ENCODE measurements around the gene AKAP8.

Gene AKAP8

GRCh38 chr19:15393963-15394362 is 14.4 kb upstream of the AKAP8 start:
- H3K4me3 ChIP-seq (ENCODE audit: low read depth in 1 of 2, low read length in 2 of 2), result no peak overlapping the region
- no peaks in the 10 kb centered on the region for H3K9me3 ChIP-seq (ENCODE audit: low read length)
- H3K27me3 ChIP-seq (ENCODE audit: control insufficient read depth in 1 of 2, insufficient read depth in 2 of 2, low read length in 2 of 2), result no peaks in the 10 kb centered on the region
- no peaks in the 10 kb centered on the region for H3K4me1 ChIP-seq (ENCODE audit: insufficient read depth, low read length)
- no peak overlapping the region for H3K27ac ChIP-seq (ENCODE audit: low read depth, low read length)
- no peak overlapping the region for H3K9ac ChIP-seq (ENCODE audit: low read length)
- H3K36me3 ChIP-seq (ENCODE audit: insufficient read depth, low read length), result peaks cover 32% of the 10 kb centered on the region

GRCh38 chr19:15390814-15391213 is 11.2 kb upstream of the AKAP8 start:
- Histone ChIP-seq H3K9me3 (ENCODE audit: low read length) (no peaks in the 10 kb centered on the region), H3K27ac (ENCODE audit: low read depth, low read length) (no peak overlapping the region), H3K9ac (ENCODE audit: low read length) (no peak overlapping the region), H3K36me3 (ENCODE audit: insufficient read depth, low read length) (peaks cover 18% of the 10 kb centered on the region), H3K4me1 (ENCODE audit: insufficient read depth, low read length) (no peaks in the 10 kb centered on the region), H3K4me3 (ENCODE audit: low read depth in 1 of 2, low read length in 2 of 2) (no peak overlapping the region), H3K27me3 (ENCODE audit: control insufficient read depth in 1 of 2, insufficient read depth in 2 of 2, low read length in 2 of 2) (no peaks in the 10 kb centered on the region)

GRCh38 chr19:15381864-15382263 is 2.3 kb upstream of the AKAP8 start:
- peaks cover 21% of the 10 kb centered on the region for H3K4me1 ChIP-seq (ENCODE audit: insufficient read depth, low read length)
- no peaks in the 10 kb centered on the region for H3K27me3 ChIP-seq (ENCODE audit: control insufficient read depth in 1 of 2, insufficient read depth in 2 of 2, low read length in 2 of 2)
- peaks cover 8% of the 10 kb centered on the region for H3K36me3 ChIP-seq (ENCODE audit: insufficient read depth, low read length)
- no peaks in the 10 kb centered on the region for H3K9me3 ChIP-seq (ENCODE audit: low read length)
- H3K9ac ChIP-seq (ENCODE audit: low read length), result no peak overlapping the region
- H3K4me3 ChIP-seq (ENCODE audit: low read depth in 1 of 2, low read length in 2 of 2), result no peak overlapping the region
- H3K27ac ChIP-seq (ENCODE audit: low read depth, low read length), result no peak overlapping the region

DNA sequence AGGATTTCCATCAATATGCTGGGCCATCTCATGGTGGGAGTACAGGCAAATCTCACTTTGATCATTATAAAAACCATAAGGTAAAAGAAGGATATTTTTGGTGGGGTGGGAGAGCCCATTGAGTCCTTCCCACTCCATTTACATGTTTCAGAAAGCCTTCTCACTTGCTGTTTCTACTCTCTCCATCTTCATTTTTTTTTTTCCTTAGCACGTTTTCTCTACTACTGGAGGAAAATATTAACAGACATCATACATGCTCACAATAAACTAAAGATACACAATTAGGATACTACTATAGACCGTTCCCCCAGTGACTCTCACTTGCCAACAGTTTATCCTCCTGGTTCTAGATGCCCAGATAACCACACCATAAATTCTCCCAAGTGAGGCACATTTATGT is 1.8 kb upstream of the AKAP8 start:
- Histone ChIP-seq H3K9ac (ENCODE audit: low read length) (no peak overlapping the region), H3K4me3 (ENCODE audit: low read depth in 1 of 2, low read length in 2 of 2) (no peak overlapping the region), H3K27me3 (ENCODE audit: control insufficient read depth in 1 of 2, insufficient read depth in 2 of 2, low read length in 2 of 2) (no peaks in the 10 kb centered on the region), H3K27ac (ENCODE audit: low read depth, low read length) (no peak overlapping the region), H3K36me3 (ENCODE audit: insufficient read depth, low read length) (peaks cover 3% of the 10 kb centered on the region), H3K9me3 (ENCODE audit: low read length) (no peaks in the 10 kb centered on the region), H3K4me1 (ENCODE audit: insufficient read depth, low read length) (peaks cover 26% of the 10 kb centered on the region)

- H3K27ac ChIP-seq (ENCODE audit: low read depth, low read length), result peak overlapping the region; percentile 97
- H3K4me1 ChIP-seq (ENCODE audit: insufficient read depth, low read length), result peaks cover 27% of the 10 kb centered on the region
- H3K9ac ChIP-seq (ENCODE audit: low read length), result no peak overlapping the region
- H3K9me3 ChIP-seq (ENCODE audit: low read length), result no peaks in the 10 kb centered on the region
- H3K36me3 ChIP-seq (ENCODE audit: insufficient read depth, low read length), result no peaks in the 10 kb centered on the region
- H3K4me3 ChIP-seq (ENCODE audit: low read depth in 1 of 2, low read length in 2 of 2), result peak overlapping the region; percentile 62 to 85
- H3K27me3 ChIP-seq (ENCODE audit: control insufficient read depth in 1 of 2, insufficient read depth in 2 of 2, low read length in 2 of 2), result no peaks in the 10 kb centered on the region
These were observed 536 bp upstream of the AKAP8 start for GRCh38 chr19:15379999-15380647.

DNA sequence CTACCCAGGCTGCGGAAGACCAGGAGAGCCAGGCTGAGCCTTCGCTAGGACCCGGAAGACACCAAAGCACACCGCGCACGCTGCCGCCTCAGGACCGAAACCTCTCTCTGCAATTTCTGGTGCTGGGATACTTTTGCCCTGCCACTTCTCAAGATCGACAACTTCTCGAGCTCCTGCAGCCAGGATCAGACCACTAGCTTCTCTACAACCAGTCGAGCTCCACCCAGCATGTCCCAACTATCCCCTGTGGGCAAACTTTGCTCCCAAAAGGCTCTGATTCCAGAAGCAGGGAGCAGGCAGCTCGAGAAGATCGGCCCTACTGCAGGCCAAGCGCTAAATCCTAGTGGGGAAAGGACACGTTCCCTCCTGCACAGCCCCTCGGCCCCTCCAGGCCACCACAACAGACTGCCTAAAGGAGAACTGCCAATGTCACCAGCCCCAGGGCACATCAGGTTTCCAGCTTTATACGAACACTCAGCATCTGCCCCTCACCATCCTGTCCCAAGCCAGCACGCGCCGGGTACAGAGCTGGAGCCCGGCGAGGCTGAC is 979 bp downstream of the AKAP8 start:
- H3K27me3 ChIP-seq (ENCODE audit: control insufficient read depth in 1 of 2, insufficient read depth in 2 of 2, low read length in 2 of 2), result no peaks in the 10 kb centered on the region
- H3K36me3 ChIP-seq (ENCODE audit: insufficient read depth, low read length), result no peaks in the 10 kb centered on the region
- no peaks in the 10 kb centered on the region for H3K9me3 ChIP-seq (ENCODE audit: low read length)
- H3K9ac ChIP-seq (ENCODE audit: low read length), result peak overlapping the region; percentile 82
- H3K4me1 ChIP-seq (ENCODE audit: insufficient read depth, low read length), result peaks cover 33% of the 10 kb centered on the region
- peak overlapping the region; percentile 61 to 92 for H3K4me3 ChIP-seq (ENCODE audit: low read depth in 1 of 2, low read length in 2 of 2)
- H3K27ac ChIP-seq (ENCODE audit: low read depth, low read length), result peak overlapping the region; percentile 97

GRCh38 chr19:15374796-15375440 is 4.7 kb downstream of the AKAP8 start:
- H3K9me3 ChIP-seq (ENCODE audit: low read length), result no peaks in the 10 kb centered on the region
- no peak overlapping the region for H3K4me3 ChIP-seq (ENCODE audit: low read depth in 1 of 2, low read length in 2 of 2)
- H3K27ac ChIP-seq (ENCODE audit: low read depth, low read length), result no peak overlapping the region
- H3K9ac ChIP-seq (ENCODE audit: low read length), result no peak overlapping the region
- H3K36me3 ChIP-seq (ENCODE audit: insufficient read depth, low read length), result peaks cover 33% of the 10 kb centered on the region
- no peaks in the 10 kb centered on the region for H3K27me3 ChIP-seq (ENCODE audit: control insufficient read depth in 1 of 2, insufficient read depth in 2 of 2, low read length in 2 of 2)
- H3K4me1 ChIP-seq (ENCODE audit: insufficient read depth, low read length), result peaks cover 26% of the 10 kb centered on the region

DNA sequence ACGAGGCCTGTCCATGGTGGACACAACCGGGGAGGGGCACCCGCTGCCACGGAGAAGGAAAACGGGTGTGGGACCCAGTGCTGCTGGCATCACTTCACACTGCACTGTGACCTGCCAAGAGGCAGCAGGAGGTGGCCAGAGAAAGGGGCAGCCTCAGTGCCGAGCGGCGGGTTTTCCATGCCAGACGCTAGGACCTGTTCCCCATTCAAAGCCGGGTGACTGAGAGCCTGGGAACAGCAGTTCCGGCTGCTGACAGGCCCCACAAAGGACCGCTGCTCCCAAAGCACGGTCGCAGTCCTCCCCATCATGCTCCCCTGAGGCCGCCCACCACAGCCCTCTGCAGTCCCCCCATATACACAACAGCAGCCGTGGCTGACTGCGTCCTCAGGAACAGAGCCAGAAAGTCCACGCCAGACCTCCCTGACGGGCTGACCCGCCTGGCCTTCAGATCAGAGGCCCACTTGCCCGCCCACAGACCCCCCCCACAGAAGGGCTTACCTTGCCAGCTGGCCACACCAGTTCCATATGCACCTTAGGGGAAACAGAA is 5.4 kb downstream of the AKAP8 start:
- H3K9me3 ChIP-seq (ENCODE audit: low read length), result no peaks in the 10 kb centered on the region
- H3K4me1 ChIP-seq (ENCODE audit: insufficient read depth, low read length), result peaks cover 26% of the 10 kb centered on the region
- H3K36me3 ChIP-seq (ENCODE audit: insufficient read depth, low read length), result peaks cover 40% of the 10 kb centered on the region
- H3K4me3 ChIP-seq (ENCODE audit: low read depth in 1 of 2, low read length in 2 of 2), result no peak overlapping the region
- H3K27ac ChIP-seq (ENCODE audit: low read depth, low read length), result no peak overlapping the region
- H3K9ac ChIP-seq (ENCODE audit: low read length), result no peak overlapping the region
- no peaks in the 10 kb centered on the region for H3K27me3 ChIP-seq (ENCODE audit: control insufficient read depth in 1 of 2, insufficient read depth in 2 of 2, low read length in 2 of 2)

- Histone ChIP-seq H3K9me3 (ENCODE audit: low read length) (no peaks in the 10 kb centered on the region), H3K27ac (ENCODE audit: low read depth, low read length) (no peak overlapping the region), H3K36me3 (ENCODE audit: insufficient read depth, low read length) (peaks cover 45% of the 10 kb centered on the region), H3K4me3 (ENCODE audit: low read depth in 1 of 2, low read length in 2 of 2) (no peak overlapping the region), H3K27me3 (ENCODE audit: control insufficient read depth in 1 of 2, insufficient read depth in 2 of 2, low read length in 2 of 2) (no peaks in the 10 kb centered on the region), H3K9ac (ENCODE audit: low read length) (no peak overlapping the region), H3K4me1 (ENCODE audit: insufficient read depth, low read length) (peaks cover 26% of the 10 kb centered on the region)
These were observed 5.9 kb downstream of the AKAP8 start for GRCh38 chr19:15373644-15374043.

DNA sequence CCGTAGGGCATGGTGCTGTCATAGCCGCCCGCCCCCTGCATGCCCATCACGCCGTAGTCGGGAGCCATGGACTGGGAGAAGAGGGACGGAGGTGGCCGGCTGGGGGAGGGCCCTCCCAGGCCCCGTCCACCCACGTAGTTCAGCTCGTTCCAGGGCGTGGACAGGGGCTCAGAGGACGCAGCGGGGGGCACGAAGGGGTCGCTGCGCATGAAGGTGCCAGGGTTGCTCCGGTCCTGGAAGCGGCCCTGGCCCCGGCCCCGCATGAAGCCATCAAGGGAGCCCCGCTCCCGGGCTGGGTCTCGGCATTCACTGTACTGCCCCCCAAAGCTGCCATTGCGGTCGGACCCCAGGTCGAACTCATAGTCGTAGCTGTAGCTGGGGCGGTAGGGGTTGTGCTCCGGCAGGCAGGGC is 6.7 kb downstream of the AKAP8 start:
- H3K36me3 ChIP-seq (ENCODE audit: insufficient read depth, low read length), result peaks cover 53% of the 10 kb centered on the region
- H3K27ac ChIP-seq (ENCODE audit: low read depth, low read length), result no peak overlapping the region
- no peak overlapping the region for H3K4me3 ChIP-seq (ENCODE audit: low read depth in 1 of 2, low read length in 2 of 2)
- H3K9me3 ChIP-seq (ENCODE audit: low read length), result no peaks in the 10 kb centered on the region
- H3K4me1 ChIP-seq (ENCODE audit: insufficient read depth, low read length), result peaks cover 22% of the 10 kb centered on the region
- H3K27me3 ChIP-seq (ENCODE audit: control insufficient read depth in 1 of 2, insufficient read depth in 2 of 2, low read length in 2 of 2), result no peaks in the 10 kb centered on the region
- no peak overlapping the region for H3K9ac ChIP-seq (ENCODE audit: low read length)

GRCh38 chr19:15372470-15372869 is 7.1 kb downstream of the AKAP8 start:
- Histone ChIP-seq H3K36me3 (ENCODE audit: insufficient read depth, low read length) (peaks cover 57% of the 10 kb centered on the region), H3K27ac (ENCODE audit: low read depth, low read length) (no peak overlapping the region), H3K4me3 (ENCODE audit: low read depth in 1 of 2, low read length in 2 of 2) (no peak overlapping the region), H3K9ac (ENCODE audit: low read length) (no peak overlapping the region), H3K9me3 (ENCODE audit: low read length) (no peaks in the 10 kb centered on the region), H3K27me3 (ENCODE audit: control insufficient read depth in 1 of 2, insufficient read depth in 2 of 2, low read length in 2 of 2) (no peaks in the 10 kb centered on the region), H3K4me1 (ENCODE audit: insufficient read depth, low read length) (peaks cover 18% of the 10 kb centered on the region)
